Non-pigmented ciliary epithelial cell (primary cell): ENCODE data around the gene GFRA4.

Experiments
- DNase-seq: peaks from one replicate; pipeline ENCODE4 v3.0.0-alpha.2; 2010; ENCODE audit warnings: low read depth

The GFRA4 gene

GRCh38 chr20:3673221-3674070, 10.2 kb upstream of the GFRA4 start:
- no peak for DNase-seq

GRCh38 chr20:3672547-3673171, 9.5 kb upstream of the GFRA4 start:
- no peak for DNase-seq

- DNase-seq, result no peak
Observed at GRCh38 chr20:3671986-3672546, 8.9 kb upstream of the GFRA4 start.

GRCh38 chr20:3670945-3671344, 7.7 kb upstream of the GFRA4 start:
- DNase-seq, result no peak

- DNase-seq, result no peak
Observed at GRCh38 chr20:3670511-3670910, 7.3 kb upstream of the GFRA4 start.

GRCh38 chr20:3669710-3670367, 6.6 kb upstream of the GFRA4 start:
- no peak for DNase-seq

- no peak for DNase-seq
Observed at GRCh38 chr20:3667434-3668037, 4.3 kb upstream of the GFRA4 start.

GRCh38 chr20:3663858-3664257, 659 bp upstream of the GFRA4 start:
- DNase-seq, result no peak

GRCh38 chr20:3661814-3662665, 1.2 kb downstream of the GFRA4 start:
- no peak for DNase-seq

- DNase-seq, result no peak
Observed at GRCh38 chr20:3661060-3661813, 2.0 kb downstream of the GFRA4 start.

GRCh38 chr20:3660262-3661059, 2.7 kb downstream of the GFRA4 start:
- no peak for DNase-seq

GRCh38 chr20:3659492-3660261, 3.5 kb downstream of the GFRA4 start:
- no peak for DNase-seq

- DNase-seq, result no peak
Observed at GRCh38 chr20:3658716-3659491, 4.3 kb downstream of the GFRA4 start.

- no peak for DNase-seq
Observed at GRCh38 chr20:3658019-3658715, 5.0 kb downstream of the GFRA4 start.

GRCh38 chr20:3655131-3655405, 8.1 kb downstream of the GFRA4 start:
- DNase-seq, result no peak

GRCh38 chr20:3654326-3655130, 8.7 kb downstream of the GFRA4 start:
- DNase-seq, result no peak

- no peak for DNase-seq
Observed at GRCh38 chr20:3653921-3654320, 9.3 kb downstream of the GFRA4 start.
